HEK293T (cell line): ENCODE results near the gene SCNN1B.

Experiments used
- ARNT ChIP-seq: fragments of 450-650 bp; IDR thresholded peaks from 2 replicates; pipeline ENCODE4 v1.6.1; 2017; ENCODE audit warnings: mild to moderate bottlenecking
- BHLHE40 ChIP-seq: fragments of 450-650 bp; IDR thresholded peaks from 2 replicates; pipeline ENCODE4 v1.6.1; 2016; ENCODE audit warnings: mild to moderate bottlenecking, moderate library complexity, borderline replicate concordance
- CTBP1 ChIP-seq: fragments of 450-650 bp; IDR thresholded peaks from 2 replicates; pipeline ENCODE4 v1.6.1; 2016; ENCODE audit warnings: borderline replicate concordance
- L3MBTL2 ChIP-seq: fragments of 450-650 bp; conservative IDR thresholded peaks from 2 replicates; pipeline ENCODE4 v1.6.1; 2016; ENCODE audit warnings: mild to moderate bottlenecking
- LEF1 ChIP-seq: fragments of 450-650 bp; IDR thresholded peaks from 2 replicates; pipeline ENCODE4 v1.6.1; 2017; ENCODE audit warnings: mild to moderate bottlenecking, borderline replicate concordance
- NFRKB ChIP-seq: fragments of 450-650 bp; IDR thresholded peaks from 2 replicates; pipeline ENCODE4 v1.6.1; 2016; ENCODE audit warnings: mild to moderate bottlenecking, moderate library complexity
- SP1 ChIP-seq: fragments of 450-650 bp; IDR thresholded peaks from 2 replicates; pipeline ENCODE4 v1.6.1; 2017
- TF ChIP-seq, protein P1 (sequence below): fragments of 450-650 bp; IDR thresholded peaks from 2 replicates; pipeline ENCODE4 v1.6.1; 2016

DNA sequence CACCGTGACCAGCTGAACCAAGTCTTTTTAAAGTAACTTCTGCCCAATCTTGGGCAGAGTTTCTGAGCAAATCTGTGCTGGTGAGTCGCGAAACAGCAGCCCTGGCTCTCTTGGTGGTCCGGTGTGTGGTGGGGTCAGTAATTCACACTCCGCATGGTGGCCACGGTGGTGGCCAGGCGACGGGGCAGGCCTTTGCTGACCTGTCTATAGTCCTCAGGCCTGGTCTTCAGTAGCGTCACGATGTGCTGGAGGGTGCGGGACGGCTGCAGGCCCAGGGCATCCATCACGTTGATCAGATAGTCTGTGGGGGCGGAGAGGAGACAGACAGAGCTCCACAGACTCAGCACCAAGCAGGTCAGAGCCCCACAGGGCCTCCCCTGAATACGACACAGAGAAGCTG, 86.7 kb downstream of the SCNN1B start:
- TF ChIP-seq CTBP1 (no peak), BHLHE40 (no peak), NFRKB (no peak), SP1 (no peak), L3MBTL2 (no peak), LEF1 (no peak), ARNT (no peak)
- TF ChIP-seq, protein P1, sequence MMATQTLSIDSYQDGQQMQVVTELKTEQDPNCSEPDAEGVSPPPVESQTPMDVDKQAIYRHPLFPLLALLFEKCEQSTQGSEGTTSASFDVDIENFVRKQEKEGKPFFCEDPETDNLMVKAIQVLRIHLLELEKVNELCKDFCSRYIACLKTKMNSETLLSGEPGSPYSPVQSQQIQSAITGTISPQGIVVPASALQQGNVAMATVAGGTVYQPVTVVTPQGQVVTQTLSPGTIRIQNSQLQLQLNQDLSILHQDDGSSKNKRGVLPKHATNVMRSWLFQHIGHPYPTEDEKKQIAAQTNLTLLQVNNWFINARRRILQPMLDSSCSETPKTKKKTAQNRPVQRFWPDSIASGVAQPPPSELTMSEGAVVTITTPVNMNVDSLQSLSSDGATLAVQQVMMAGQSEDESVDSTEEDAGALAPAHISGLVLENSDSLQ: no peak
